ENCODE results near the gene CDH13.

- TF ChIP-seq CTCF (IDR thresholded peaks at IDR 0.05 in 2 of 3, conservative IDR thresholded peaks at IDR 0.05 in 1 of 3; ENCODE audit: control insufficient read depth in 2 of 3, extremely low read depth in 1 of 3, insufficient read depth in 1 of 3, low read depth in 3 of 3, low read length in 3 of 3) (no peak), ZNF687 (IDR thresholded peaks at IDR 0.05) (no peak), POLR2A (IDR thresholded peaks at IDR 0.05; ENCODE audit: low read depth, low read length) (no peak), ZNF384 (IDR thresholded peaks at IDR 0.05; ENCODE audit: borderline replicate concordance, low read depth, low read length) (no peak), ZNF274 (IDR thresholded peaks at IDR 0.05; ENCODE audit: insufficient read depth, insufficient read length) (no peak), RAD21 (IDR thresholded peaks at IDR 0.05; ENCODE audit: insufficient read depth, low read depth, low read length) (no peak), HDAC6 (IDR thresholded peaks at IDR 0.05; ENCODE audit: unreplicated experiment) (no peak), FOS (IDR thresholded peaks at IDR 0.05; ENCODE audit: borderline replicate concordance, extremely low read depth, insufficient read length) (no peak)
Measured at GRCh38 chr16:83238949-83239691, 612.4 kb downstream of the CDH13 start.
